BLaER1 treated with 17β-estradiol and CSF1 and Interleukin-3, amounts not matched to agents 10 nM and 100 nM (cell line): ENCODE results near the gene SUPT5H.
"Not testable (repeated sequence)": the region's sequence is repeated elsewhere in the genome, so short reads cannot be mapped to it uniquely, and the experiment has no call there.

Experiments used
- H3K27ac ChIP-seq, 11 experiments: shearing (Covaris generic); formaldehyde crosslinking; 2 replicates each; pipeline ENCODE4 v1.8.1; 2022
- H3K27me3 ChIP-seq, 11 experiments: shearing (Covaris generic); formaldehyde crosslinking; 2 replicates each; pipeline ENCODE4 v1.8.1; 2022
- H3K36me3 ChIP-seq, 11 experiments: shearing (Covaris generic); formaldehyde crosslinking; 2 replicates each; pipeline ENCODE4 v1.8.1; 2022
- H3K4me1 ChIP-seq, 10 experiments: shearing (Covaris generic); formaldehyde crosslinking; 2 replicates each; pipeline ENCODE4 v1.8.1; 2022
- H3K4me2 ChIP-seq, 11 experiments: shearing (Covaris generic); formaldehyde crosslinking; 2 replicates each; pipeline ENCODE4 v1.8.1; 2022
- H3K4me3 ChIP-seq, 10 experiments: shearing (Covaris generic); formaldehyde crosslinking; 2 replicates each; pipeline ENCODE4 v1.8.1; 2022
- H3K9ac ChIP-seq, 11 experiments: shearing (Covaris generic); formaldehyde crosslinking; 2 replicates each; pipeline ENCODE4 v1.8.1; 2022
- H3K9me3 ChIP-seq, 11 experiments: shearing (Covaris generic); formaldehyde crosslinking; replicated peaks in 1 of 11; 2 replicates each; pipeline ENCODE4 v1.8.1; 2022
- H4K20me1 ChIP-seq, 11 experiments: shearing (Covaris generic); formaldehyde crosslinking; 2 replicates each; pipeline ENCODE4 v1.8.1; 2022
- Cebpa-rat ChIP-seq, 11 experiments: shearing (Covaris generic); IDR thresholded peaks; 2 replicates each; pipeline ENCODE4 v1.8.1; 2022

The SUPT5H gene

GRCh38 chr19:39435499-39436349, 9.7 kb upstream of the SUPT5H start, which contains the start of gene RPS16:
Gene RPS16, minus strand, starts transcription at chr19:39435949. Its CDS starts 54 bp downstream, at chr19:39435895.
- H3K27me3 ChIP-seq: no peaks in the 10 kb centered on the region
- H3K27ac ChIP-seq: peak within 1 kb of the TSS; percentile 83 to 98 (median 95)
- peaks cover 30 to 47% (median 41%) of the 10 kb centered on the region in 11 experiments for H3K36me3 ChIP-seq
- H3K4me2 ChIP-seq: peak within 1 kb of the TSS; percentile 91 to 98 (median 95)
- no peak for TF ChIP-seq Cebpa-rat (IDR thresholded peaks at IDR 0.05)
- H3K9me3 ChIP-seq: no peaks in the 10 kb centered on the region
- H3K4me3 ChIP-seq: peak within 1 kb of the TSS; percentile 89 to 99 (median 96)
- H3K4me1 ChIP-seq: peaks cover 27 to 57% (median 53%) of the 10 kb centered on the region in 10 experiments
- H4K20me1 ChIP-seq: peaks cover 26 to 49% (median 44%) of the 10 kb centered on the region in 11 experiments; a peak in 21 of 22 replicates
- H3K9ac ChIP-seq: peak within 1 kb of the TSS; percentile 94 to 99 (median 97)

GRCh38 chr19:39436350-39436716, 9.0 kb upstream of the SUPT5H start:
- peak overlapping the region; percentile 83 to 98 (median 95) for H3K27ac ChIP-seq
- peak overlapping the region; percentile 89 to 99 (median 97) for H3K9ac ChIP-seq
- H3K4me2 ChIP-seq: peak overlapping the region; percentile 90 to 98 (median 94)
- peaks cover 26 to 43% (median 38%) of the 10 kb centered on the region in 11 experiments; a peak in 21 of 22 replicates for H4K20me1 ChIP-seq
- no peaks in the 10 kb centered on the region for H3K9me3 ChIP-seq
- H3K27me3 ChIP-seq: no peaks in the 10 kb centered on the region
- no peak for TF ChIP-seq Cebpa-rat (IDR thresholded peaks at IDR 0.05)
- H3K4me3 ChIP-seq: peak overlapping the region; percentile 89 to 99 (median 96)
- H3K36me3 ChIP-seq: peaks cover 30 to 41% (median 37%) of the 10 kb centered on the region in 11 experiments
- H3K4me1 ChIP-seq: peaks cover 29 to 57% (median 49%) of the 10 kb centered on the region in 10 experiments

- Histone ChIP-seq H4K20me1 (peaks cover 17 to 23% (median 19%) of the 10 kb centered on the region in 11 experiments; a peak in 21 of 22 replicates), H3K36me3 (peaks cover 13 to 20% (median 19%) of the 10 kb centered on the region in 11 experiments), H3K9ac (0 out of 22 replicates have a peak overlapping the region, but pooled peaks of 1 of the 11 experiments have one; percentile 3), H3K9me3 (no peaks in the 10 kb centered on the region), H3K4me2 (no peak overlapping the region), H3K4me3 (no peak overlapping the region), H3K27ac (no peak overlapping the region), H3K27me3 (no peaks in the 10 kb centered on the region), H3K4me1 (peaks cover 23 to 37% (median 32%) of the 10 kb centered on the region in 10 experiments)
- TF ChIP-seq Cebpa-rat (IDR thresholded peaks at IDR 0.05): no peak
Measured at GRCh38 chr19:39438270-39438934, 7.0 kb upstream of the SUPT5H start.

- Histone ChIP-seq H3K9me3 (no peaks in the 10 kb centered on the region), H3K4me1 (peaks cover 42 to 58% (median 48%) of the 10 kb centered on the region in 10 experiments), H3K27me3 (no peaks in the 10 kb centered on the region), H3K36me3 (peaks cover 4 to 32% (median 28%) of the 10 kb centered on the region in 11 experiments; a peak in 17 of 22 replicates), H3K4me2 (peak overlapping the region; percentile 80 to 95 (median 89)), H3K27ac (peak overlapping the region; percentile 88 to 98 (median 94)), H4K20me1 (peaks cover 31 to 42% (median 34%) of the 10 kb centered on the region in 11 experiments), H3K9ac (peak overlapping the region; percentile 90 to 98 (median 96)), H3K4me3 (peak overlapping the region; percentile 83 to 100 (median 94))
- no peak for TF ChIP-seq Cebpa-rat (IDR thresholded peaks at IDR 0.05)
Measured at GRCh38 chr19:39444598-39445195, 685 bp upstream of the SUPT5H start.

GRCh38 chr19:39446365-39447084, 1.1 kb downstream of the SUPT5H start:
- Histone ChIP-seq H3K4me1 (peaks cover 41 to 57% (median 47%) of the 10 kb centered on the region in 10 experiments), H3K27ac (peak overlapping the region; percentile 88 to 98 (median 94); a peak in 16 of 22 replicates), H3K9me3 (no peaks in the 10 kb centered on the region), H3K36me3 (peaks cover 18 to 50% (median 46%) of the 10 kb centered on the region in 11 experiments; a peak in 21 of 22 replicates), H3K4me3 (peak overlapping the region; percentile 83 to 100 (median 94)), H3K9ac (peak overlapping the region; percentile 90 to 98 (median 96)), H3K27me3 (no peaks in the 10 kb centered on the region), H4K20me1 (peaks cover 47 to 60% (median 53%) of the 10 kb centered on the region in 11 experiments), H3K4me2 (peak overlapping the region; percentile 76 to 98 (median 93))
- no peak for TF ChIP-seq Cebpa-rat (IDR thresholded peaks at IDR 0.05)

GRCh38 chr19:39448271-39448670, 2.9 kb downstream of the SUPT5H start:
- Histone ChIP-seq H3K9ac (peak overlapping the region; percentile 7 to 98 (median 91); a peak in 17 of 22 replicates), H3K4me1 (peaks cover 41 to 60% (median 47%) of the 10 kb centered on the region in 10 experiments), H3K36me3 (peaks cover 35 to 68% (median 63%) of the 10 kb centered on the region in 11 experiments), H3K27ac (peak overlapping the region in 6 of 11 experiments; percentile 1 to 37 (median 16); a peak in 4 of 22 replicates), H3K4me3 (peak overlapping the region in 3 of 10 experiments; percentile 24 to 99 (median 95); a peak in 3 of 20 replicates), H3K4me2 (peak overlapping the region; percentile 76 to 98 (median 93)), H3K9me3 (no peaks in the 10 kb centered on the region), H4K20me1 (peaks cover 65 to 78% (median 70%) of the 10 kb centered on the region in 11 experiments), H3K27me3 (no peaks in the 10 kb centered on the region)
- TF ChIP-seq Cebpa-rat (IDR thresholded peaks at IDR 0.05): no peak

- H3K36me3 ChIP-seq: peaks cover 45 to 78% (median 73%) of the 10 kb centered on the region in 11 experiments
- H3K9ac ChIP-seq: peak overlapping the region in 7 of 11 experiments; percentile 14 to 44 (median 25); a peak in 7 of 22 replicates
- H3K27ac ChIP-seq: peak overlapping the region in 3 of 11 experiments; percentile 7 to 37 (median 7); a peak in 2 of 22 replicates
- H4K20me1 ChIP-seq: peaks cover 71 to 88% (median 79%) of the 10 kb centered on the region in 11 experiments
- TF ChIP-seq Cebpa-rat (IDR thresholded peaks at IDR 0.05): no peak
- H3K4me3 ChIP-seq: no peak overlapping the region
- H3K27me3 ChIP-seq: no peaks in the 10 kb centered on the region
- H3K4me1 ChIP-seq: peaks cover 37 to 50% (median 43%) of the 10 kb centered on the region in 10 experiments
- H3K9me3 ChIP-seq: no peaks in the 10 kb centered on the region
- peak overlapping the region in 9 of 11 experiments; percentile 5 to 98 (median 89); a peak in 13 of 22 replicates for H3K4me2 ChIP-seq
Measured at GRCh38 chr19:39449116-39449797, 3.9 kb downstream of the SUPT5H start.

GRCh38 chr19:39451257-39451656, 5.9 kb downstream of the SUPT5H start:
- H3K27ac ChIP-seq, H3K4me2 ChIP-seq, H3K9me3 ChIP-seq, H3K4me3 ChIP-seq, H3K27me3 ChIP-seq, H3K9ac ChIP-seq: not testable (repeated sequence)
- Histone ChIP-seq H4K20me1 (peaks cover 86 to 100% (median 98%) of the 10 kb centered on the region in 11 experiments), H3K36me3 (peaks cover 63 to 97% (median 93%) of the 10 kb centered on the region in 11 experiments), H3K4me1 (peaks cover 30 to 47% (median 40%) of the 10 kb centered on the region in 10 experiments)
